ENCODE results near the gene LFNG.

DNA sequence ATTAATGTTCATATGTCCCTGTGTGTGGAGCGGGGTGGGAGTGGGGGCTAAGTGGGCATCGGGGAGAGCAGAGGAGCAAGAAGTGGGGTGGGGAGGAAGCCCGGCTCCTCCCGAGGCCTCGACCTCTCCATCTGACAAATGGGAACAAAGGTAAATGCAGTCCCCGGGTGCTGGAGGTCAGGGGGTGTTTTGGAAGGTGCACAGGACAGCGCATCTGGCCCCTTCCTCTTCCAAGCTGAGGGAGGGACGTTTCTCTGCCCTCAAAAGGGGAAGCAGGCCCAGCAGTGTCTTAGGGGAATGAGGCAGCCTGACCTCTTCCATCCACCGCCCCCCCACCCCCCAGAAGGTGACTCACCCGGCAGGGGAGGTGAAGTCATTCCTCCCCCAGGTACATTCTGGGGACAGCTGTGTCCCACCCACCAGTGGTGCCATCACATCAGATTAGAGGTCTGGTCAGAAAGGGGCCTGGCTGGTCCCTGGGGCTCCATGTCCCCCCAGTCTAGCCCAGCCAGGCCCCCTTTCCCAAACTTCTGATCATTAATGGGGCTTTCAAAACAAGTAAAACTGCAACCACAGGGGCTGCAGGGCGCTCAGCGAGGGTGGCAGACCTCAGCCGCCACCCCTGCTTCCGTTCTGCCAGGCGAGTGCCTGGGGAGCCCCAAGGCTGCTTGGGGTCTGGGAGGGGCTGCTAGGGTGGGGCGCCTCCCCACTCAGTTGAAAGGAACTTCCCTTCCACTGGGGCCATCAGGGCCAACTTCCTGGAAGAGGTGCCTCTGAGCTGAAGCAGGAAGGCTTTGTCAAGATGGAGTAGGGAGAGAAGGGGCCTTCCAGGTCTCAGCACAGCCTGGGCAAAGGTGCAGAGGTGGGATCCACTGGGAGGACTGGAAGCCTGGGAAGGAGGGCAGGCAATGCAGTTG lies 10.8 kb downstream of the LFNG start:
- TF ChIP-seq SIN3A (IDR thresholded peaks at IDR 0.05; ENCODE audit: borderline replicate concordance, insufficient read depth, low read depth, low read length), result no peak
- TF ChIP-seq POLR2AphosphoS5 (IDR thresholded peaks at IDR 0.05; ENCODE audit: low read depth, low read length), result no peak; the same call in 1 of the 2 replicates
- TF ChIP-seq, protein P1, sequence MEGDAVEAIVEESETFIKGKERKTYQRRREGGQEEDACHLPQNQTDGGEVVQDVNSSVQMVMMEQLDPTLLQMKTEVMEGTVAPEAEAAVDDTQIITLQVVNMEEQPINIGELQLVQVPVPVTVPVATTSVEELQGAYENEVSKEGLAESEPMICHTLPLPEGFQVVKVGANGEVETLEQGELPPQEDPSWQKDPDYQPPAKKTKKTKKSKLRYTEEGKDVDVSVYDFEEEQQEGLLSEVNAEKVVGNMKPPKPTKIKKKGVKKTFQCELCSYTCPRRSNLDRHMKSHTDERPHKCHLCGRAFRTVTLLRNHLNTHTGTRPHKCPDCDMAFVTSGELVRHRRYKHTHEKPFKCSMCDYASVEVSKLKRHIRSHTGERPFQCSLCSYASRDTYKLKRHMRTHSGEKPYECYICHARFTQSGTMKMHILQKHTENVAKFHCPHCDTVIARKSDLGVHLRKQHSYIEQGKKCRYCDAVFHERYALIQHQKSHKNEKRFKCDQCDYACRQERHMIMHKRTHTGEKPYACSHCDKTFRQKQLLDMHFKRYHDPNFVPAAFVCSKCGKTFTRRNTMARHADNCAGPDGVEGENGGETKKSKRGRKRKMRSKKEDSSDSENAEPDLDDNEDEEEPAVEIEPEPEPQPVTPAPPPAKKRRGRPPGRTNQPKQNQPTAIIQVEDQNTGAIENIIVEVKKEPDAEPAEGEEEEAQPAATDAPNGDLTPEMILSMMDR (IDR thresholded peaks at IDR 0.05), result no peak
- TF ChIP-seq, protein P2, sequence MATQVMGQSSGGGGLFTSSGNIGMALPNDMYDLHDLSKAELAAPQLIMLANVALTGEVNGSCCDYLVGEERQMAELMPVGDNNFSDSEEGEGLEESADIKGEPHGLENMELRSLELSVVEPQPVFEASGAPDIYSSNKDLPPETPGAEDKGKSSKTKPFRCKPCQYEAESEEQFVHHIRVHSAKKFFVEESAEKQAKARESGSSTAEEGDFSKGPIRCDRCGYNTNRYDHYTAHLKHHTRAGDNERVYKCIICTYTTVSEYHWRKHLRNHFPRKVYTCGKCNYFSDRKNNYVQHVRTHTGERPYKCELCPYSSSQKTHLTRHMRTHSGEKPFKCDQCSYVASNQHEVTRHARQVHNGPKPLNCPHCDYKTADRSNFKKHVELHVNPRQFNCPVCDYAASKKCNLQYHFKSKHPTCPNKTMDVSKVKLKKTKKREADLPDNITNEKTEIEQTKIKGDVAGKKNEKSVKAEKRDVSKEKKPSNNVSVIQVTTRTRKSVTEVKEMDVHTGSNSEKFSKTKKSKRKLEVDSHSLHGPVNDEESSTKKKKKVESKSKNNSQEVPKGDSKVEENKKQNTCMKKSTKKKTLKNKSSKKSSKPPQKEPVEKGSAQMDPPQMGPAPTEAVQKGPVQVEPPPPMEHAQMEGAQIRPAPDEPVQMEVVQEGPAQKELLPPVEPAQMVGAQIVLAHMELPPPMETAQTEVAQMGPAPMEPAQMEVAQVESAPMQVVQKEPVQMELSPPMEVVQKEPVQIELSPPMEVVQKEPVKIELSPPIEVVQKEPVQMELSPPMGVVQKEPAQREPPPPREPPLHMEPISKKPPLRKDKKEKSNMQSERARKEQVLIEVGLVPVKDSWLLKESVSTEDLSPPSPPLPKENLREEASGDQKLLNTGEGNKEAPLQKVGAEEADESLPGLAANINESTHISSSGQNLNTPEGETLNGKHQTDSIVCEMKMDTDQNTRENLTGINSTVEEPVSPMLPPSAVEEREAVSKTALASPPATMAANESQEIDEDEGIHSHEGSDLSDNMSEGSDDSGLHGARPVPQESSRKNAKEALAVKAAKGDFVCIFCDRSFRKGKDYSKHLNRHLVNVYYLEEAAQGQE (IDR thresholded peaks at IDR 0.05; ENCODE audit: insufficient read depth in 1 of 2, low read depth in 2 of 2, low read length in 1 of 2), result no peak
